ENCODE results near the gene PSMC4.

Gene PSMC4

GRCh38 chr19:39983695-39984300 lies 12.8 kb downstream of the PSMC4 start (continued):
- TF ChIP-seq TSHZ2 (CRISPR knock-in tag; IDR thresholded peaks at IDR 0.05): no peak
- no peak for TF ChIP-seq CREB5 (CRISPR knock-in tag; IDR thresholded peaks at IDR 0.05; ENCODE audit: low read depth)
- no peak for TF ChIP-seq ZFP30 (CRISPR knock-in tag; IDR thresholded peaks at IDR 0.05)

GRCh38 chr19:39986643-39987042 lies 15.7 kb downstream of the PSMC4 start:
- TF ChIP-seq TSHZ2 (CRISPR knock-in tag; IDR thresholded peaks at IDR 0.05) (no peak), ZC3H10 (CRISPR knock-in tag; IDR thresholded peaks at IDR 0.05) (no peak), TCF4 (CRISPR knock-in tag; IDR thresholded peaks at IDR 0.05; ENCODE audit: borderline replicate concordance) (no peak)
- ATAC-seq: no peak

- TF ChIP-seq ZNF565 (CRISPR knock-in tag; conservative IDR thresholded peaks at IDR 0.05; ENCODE audit: low read depth) (no peak), CSDC2 (CRISPR knock-in tag; IDR thresholded peaks at IDR 0.05) (no peak), TSHZ2 (CRISPR knock-in tag; IDR thresholded peaks at IDR 0.05) (no peak), GLIS3 (CRISPR knock-in tag; IDR thresholded peaks at IDR 0.05) (no peak)
- no peak for ATAC-seq
These were observed 16.2 kb downstream of the PSMC4 start for GRCh38 chr19:39987167-39987566.

GRCh38 chr19:39987596-39987995 lies 16.6 kb downstream of the PSMC4 start:
- TF ChIP-seq TCF4 (CRISPR knock-in tag; IDR thresholded peaks at IDR 0.05; ENCODE audit: borderline replicate concordance) (no peak), SNAI2 (CRISPR knock-in tag; IDR thresholded peaks at IDR 0.05) (no peak), BACH2 (CRISPR knock-in tag; IDR thresholded peaks at IDR 0.05; ENCODE audit: borderline replicate concordance) (no peak), ZFP3 (CRISPR knock-in tag; IDR thresholded peaks at IDR 0.05) (no peak), ZNF8 (CRISPR knock-in tag; IDR thresholded peaks at IDR 0.05) (no peak), TOX (CRISPR knock-in tag; IDR thresholded peaks at IDR 0.05; ENCODE audit: borderline replicate concordance) (no peak), ARNTL (CRISPR knock-in tag; IDR thresholded peaks at IDR 0.05; ENCODE audit: borderline replicate concordance, low read depth) (no peak), GLIS3 (CRISPR knock-in tag; IDR thresholded peaks at IDR 0.05) (no peak), PPARA (CRISPR knock-in tag; IDR thresholded peaks at IDR 0.05; ENCODE audit: borderline replicate concordance) (no peak), ISL1 (CRISPR knock-in tag; IDR thresholded peaks at IDR 0.05) (no peak), TSHZ2 (CRISPR knock-in tag; IDR thresholded peaks at IDR 0.05) (no peak), RARB (CRISPR knock-in tag; IDR thresholded peaks at IDR 0.05) (no peak), ZNF565 (CRISPR knock-in tag; conservative IDR thresholded peaks at IDR 0.05; ENCODE audit: low read depth) (no peak), PATZ1 (CRISPR knock-in tag; IDR thresholded peaks at IDR 0.05; ENCODE audit: borderline replicate concordance) (no peak), CSRNP3 (CRISPR knock-in tag; IDR thresholded peaks at IDR 0.05) (no peak)
- no peak for ATAC-seq

Data from SK-N-SH treated with all-trans-retinoic acid at 6 μM for 48 hours (cell line).